ENCODE data around the gene CCNY. TPM values are rescaled to one million over a fixed set of nuclear protein-coding genes. Genes with fewer than 3 reads are reported as not detected.

Gene CCNY
- total RNA-seq, 4 donors from 2014 or later, result 23.9 to 68.1 (median 39.5) TPM

DNA sequence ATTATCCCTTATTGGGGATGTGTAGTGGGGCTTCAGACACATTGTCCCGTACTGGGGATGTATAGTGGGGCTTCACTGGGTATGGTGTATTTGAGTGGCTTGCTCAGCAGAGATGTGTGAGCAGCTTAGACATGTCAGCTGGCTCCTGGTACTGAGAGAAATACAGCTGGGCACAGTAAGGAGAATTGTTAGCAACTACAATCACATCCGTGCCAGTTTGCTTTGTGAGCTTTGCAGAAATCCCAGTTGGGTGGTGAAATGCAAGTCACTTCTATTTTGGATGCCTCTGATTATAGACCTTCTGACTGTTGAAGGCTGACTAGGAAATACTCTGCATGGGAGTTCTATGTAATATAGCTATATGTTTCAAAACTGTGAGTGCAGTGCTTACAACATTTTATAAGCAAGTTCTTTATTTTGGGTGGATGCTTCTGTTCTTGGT is 10.8 kb downstream of the CCNY start:
- Histone ChIP-seq H3K4me3 (no peak overlapping the region), H3K4me1 (peaks cover 62 to 72% of the 10 kb centered on the region in 2 donors), H3K27ac (peak overlapping the region; percentile 17 to 53 (median 44)), H3K36me3 (no peaks in the 10 kb centered on the region), H3K9me3 (no peaks in the 10 kb centered on the region), H3K27me3 (no peaks in the 10 kb centered on the region)
- DNase-seq (peak in 1 of 2 donors; percentile 51), ATAC-seq (peak; percentile 92 to 98)
- TF ChIP-seq, protein P1, sequence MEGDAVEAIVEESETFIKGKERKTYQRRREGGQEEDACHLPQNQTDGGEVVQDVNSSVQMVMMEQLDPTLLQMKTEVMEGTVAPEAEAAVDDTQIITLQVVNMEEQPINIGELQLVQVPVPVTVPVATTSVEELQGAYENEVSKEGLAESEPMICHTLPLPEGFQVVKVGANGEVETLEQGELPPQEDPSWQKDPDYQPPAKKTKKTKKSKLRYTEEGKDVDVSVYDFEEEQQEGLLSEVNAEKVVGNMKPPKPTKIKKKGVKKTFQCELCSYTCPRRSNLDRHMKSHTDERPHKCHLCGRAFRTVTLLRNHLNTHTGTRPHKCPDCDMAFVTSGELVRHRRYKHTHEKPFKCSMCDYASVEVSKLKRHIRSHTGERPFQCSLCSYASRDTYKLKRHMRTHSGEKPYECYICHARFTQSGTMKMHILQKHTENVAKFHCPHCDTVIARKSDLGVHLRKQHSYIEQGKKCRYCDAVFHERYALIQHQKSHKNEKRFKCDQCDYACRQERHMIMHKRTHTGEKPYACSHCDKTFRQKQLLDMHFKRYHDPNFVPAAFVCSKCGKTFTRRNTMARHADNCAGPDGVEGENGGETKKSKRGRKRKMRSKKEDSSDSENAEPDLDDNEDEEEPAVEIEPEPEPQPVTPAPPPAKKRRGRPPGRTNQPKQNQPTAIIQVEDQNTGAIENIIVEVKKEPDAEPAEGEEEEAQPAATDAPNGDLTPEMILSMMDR (IDR thresholded peaks at IDR 0.05 in 4 of 5, conservative IDR thresholded peaks at IDR 0.05 in 1 of 5), result no peak
- no peak for TF ChIP-seq POLR2A (IDR thresholded peaks at IDR 0.05)
- intact Hi-C loops (cut with DNase I; ENCODE audit: low total_unique reads), result no loop called here
- in situ Hi-C loops (cut with MboI; ENCODE audit: low sequenced_read_pairs in 4 of 4), result loop anchor here in 2 of 4 donors (25.0 kb wide), 2 partner anchors 215 to 235 kb away; no protein-coding TSS in a partner anchor

DNA sequence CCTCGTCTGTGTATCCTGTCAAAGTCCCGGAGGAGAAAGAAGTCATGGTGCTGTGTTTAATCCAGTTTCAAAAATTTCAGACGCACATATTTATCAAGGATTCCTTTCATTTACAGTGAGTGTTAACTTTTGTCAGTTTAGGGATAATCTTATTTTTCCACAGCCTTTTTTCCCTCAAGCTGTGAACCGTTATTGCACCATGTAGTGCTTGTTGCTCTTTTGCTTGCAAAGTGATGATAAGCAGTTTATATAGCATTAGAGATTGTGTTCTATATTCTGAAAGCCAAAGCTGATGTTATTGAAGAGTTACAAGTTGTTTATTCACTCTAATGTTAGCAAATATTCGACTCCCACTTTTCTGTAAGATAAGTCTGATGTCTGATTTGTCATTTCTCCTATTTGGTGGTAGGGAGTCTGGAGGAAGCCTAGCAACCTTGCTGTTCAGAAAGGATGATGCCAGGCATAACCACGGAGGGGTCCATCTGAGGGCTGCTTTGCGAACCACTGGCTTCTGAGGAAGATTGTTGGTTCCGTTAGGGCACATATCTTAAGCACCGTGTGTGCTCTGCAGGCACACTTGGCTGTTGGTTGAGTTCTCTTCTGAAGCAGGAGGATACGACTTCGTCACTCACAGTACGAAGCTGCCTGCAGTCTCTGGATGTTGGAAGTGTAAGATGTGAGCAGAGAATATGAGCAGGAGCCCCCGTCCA is 11.7 kb downstream of the CCNY start:
- Histone ChIP-seq H3K27ac (peak overlapping the region in 1 of 4 donors; percentile 35), H3K4me3 (no peak overlapping the region), H3K36me3 (no peaks in the 10 kb centered on the region), H3K9me3 (no peaks in the 10 kb centered on the region), H3K27me3 (no peaks in the 10 kb centered on the region), H3K4me1 (peaks cover 71 to 76% of the 10 kb centered on the region in 2 donors)
- intact Hi-C loops (cut with DNase I; ENCODE audit: low total_unique reads) (no loop called here), in situ Hi-C loops (cut with MboI; ENCODE audit: low sequenced_read_pairs in 4 of 4) (loop anchor here in 2 of 4 donors (25.0 kb wide), 2 partner anchors 214 to 236 kb away; no protein-coding TSS in a partner anchor)
- ATAC-seq, result no peak
- no peak for DNase-seq
- TF ChIP-seq, protein P1 (IDR thresholded peaks at IDR 0.05 in 4 of 5, conservative IDR thresholded peaks at IDR 0.05 in 1 of 5), result no peak

GRCh38 chr10:35348609-35349388 is 12.5 kb downstream of the CCNY start:
- H3K9me3 ChIP-seq, result no peaks in the 10 kb centered on the region
- DNase-seq (no peak), ATAC-seq (no peak)
- H3K36me3 ChIP-seq, result no peaks in the 10 kb centered on the region
- in situ Hi-C loops (cut with MboI; ENCODE audit: low sequenced_read_pairs in 4 of 4), result loop anchor here in 2 of 4 donors (25.0 kb wide), 2 partner anchors 214 to 236 kb away; no protein-coding TSS in a partner anchor
- H3K27ac ChIP-seq, result no peak overlapping the region
- H3K4me1 ChIP-seq, result peaks cover 78 to 79% of the 10 kb centered on the region in 2 donors
- TF ChIP-seq, protein P1 (IDR thresholded peaks at IDR 0.05 in 4 of 5, conservative IDR thresholded peaks at IDR 0.05 in 1 of 5), result no peak
- TF ChIP-seq POLR2A (IDR thresholded peaks at IDR 0.05), result no peak
- intact Hi-C loops (cut with DNase I; ENCODE audit: low total_unique reads), result no loop called here
- no peaks in the 10 kb centered on the region for H3K27me3 ChIP-seq
- H3K4me3 ChIP-seq, result no peak overlapping the region

DNA sequence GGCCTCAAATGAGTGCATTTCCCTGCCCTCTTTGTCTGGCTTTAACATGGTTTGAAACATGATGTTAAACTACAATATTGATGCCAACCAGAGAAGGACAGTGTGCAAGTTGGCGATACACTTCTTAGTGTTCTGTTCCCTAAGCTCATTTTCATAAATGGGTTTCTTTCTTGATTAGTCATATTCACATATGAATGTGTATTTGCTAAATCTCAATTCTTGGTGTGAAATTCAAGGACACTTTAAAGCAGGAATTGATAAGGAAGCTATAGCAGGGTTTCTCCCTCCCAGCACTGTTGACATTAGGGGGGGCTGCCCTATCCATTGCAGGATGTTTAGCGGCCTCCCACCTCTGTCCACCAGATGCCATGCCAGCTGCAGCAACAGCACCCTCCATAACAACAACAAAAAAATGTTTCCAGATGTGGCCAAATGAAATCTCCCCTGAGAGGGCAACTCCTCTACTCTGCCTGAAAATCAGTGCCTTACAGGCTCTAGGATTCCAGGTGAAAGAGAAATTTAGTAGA is 13.1 kb downstream of the CCNY start:
- Histone ChIP-seq H3K4me1 (peaks cover 78 to 84% of the 10 kb centered on the region in 2 donors), H3K9me3 (no peaks in the 10 kb centered on the region), H3K4me3 (no peak overlapping the region), H3K27ac (no peak overlapping the region), H3K27me3 (no peaks in the 10 kb centered on the region), H3K36me3 (no peaks in the 10 kb centered on the region)
- ATAC-seq, result no peak
- intact Hi-C loops (cut with DNase I; ENCODE audit: low total_unique reads) (no loop called here), in situ Hi-C loops (cut with MboI; ENCODE audit: low sequenced_read_pairs in 4 of 4) (loop anchor here in 2 of 4 donors (25.0 kb wide), 2 partner anchors 213 to 237 kb away; no protein-coding TSS in a partner anchor)
- DNase-seq, result no peak
- TF ChIP-seq, protein P1 (IDR thresholded peaks at IDR 0.05 in 4 of 5, conservative IDR thresholded peaks at IDR 0.05 in 1 of 5), result no peak
- no peak for TF ChIP-seq POLR2A (IDR thresholded peaks at IDR 0.05)
